T-helper 1 cell treated with Interleukin-12 subunit alpha and Interleukin-12 subunit beta and Interleukin-4 antibody, amounts not matched to agents 30 ng/mL and 1 ng/mL, for 36 hours (primary cell): ENCODE results near the gene CD8A. TPM values are rescaled to one million over a fixed set of nuclear protein-coding genes. Genes with fewer than 3 reads are reported as not detected.
"Not testable (repeated sequence)": the region's sequence is repeated elsewhere in the genome, so short reads cannot be mapped to it uniquely, and the experiment has no call there.

Experiments used
- intact Hi-C: fragments of 100-400 bp; cut with micrococcal nuclease; formaldehyde crosslinking; loops from one replicate; pipeline ENCODE4 v1.15.1; 2024
- total RNA-seq: library from RNA; stranded (reverse); gene quantifications from 2 replicates; pipeline ENCODE4 v1.2.3, GENCODE V29; 2022

CD8A gene
- total RNA-seq, 1 donor from 2014 or later = 2.4 TPM

GRCh38 chr2:86741889-86742498, 48.7 kb downstream of the CD8A start:
- intact Hi-C loops = not testable (repeated sequence)

DNA sequence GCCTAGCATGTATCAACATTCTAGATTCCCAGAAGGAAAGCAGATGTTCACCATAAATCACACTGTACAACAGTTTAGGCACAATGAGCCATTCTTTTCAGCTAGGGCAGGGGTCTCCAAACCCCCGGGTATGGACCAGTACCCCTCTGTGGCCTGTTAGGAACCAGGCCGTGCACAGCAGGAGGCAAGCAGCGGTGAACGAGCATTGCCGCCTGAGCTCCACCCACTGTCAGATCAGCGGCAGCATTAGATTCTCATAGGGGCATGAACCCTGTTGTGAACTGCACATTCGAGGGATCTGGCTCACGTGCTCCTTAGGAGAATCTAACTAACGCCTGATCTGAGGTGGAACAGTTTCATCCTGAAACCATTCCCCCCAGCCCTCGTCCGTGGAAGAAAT, 50.8 kb downstream of the CD8A start:
- intact Hi-C loops = not testable (repeated sequence)

- intact Hi-C loops = not testable (repeated sequence)
Observed at GRCh38 chr2:86739485-86739884, 51.2 kb downstream of the CD8A start.

DNA sequence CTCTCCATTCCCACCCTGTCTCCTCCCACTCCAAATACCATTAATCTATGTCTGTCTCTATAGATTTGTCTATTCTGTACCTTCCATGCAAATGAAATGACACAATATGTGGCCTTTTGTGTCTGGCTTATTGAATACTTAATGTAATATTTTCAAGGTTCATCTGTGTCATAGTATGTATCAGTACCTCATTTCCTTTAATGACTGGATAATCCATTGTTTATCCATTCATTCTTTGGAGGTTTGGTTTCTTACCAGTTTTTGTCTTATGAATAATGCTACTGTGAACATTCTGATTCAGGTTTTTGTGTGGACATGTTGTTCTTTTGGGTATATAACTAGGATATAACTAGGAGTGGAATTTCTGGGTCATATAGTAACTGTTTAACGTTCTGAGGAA, 55.8 kb downstream of the CD8A start:
- intact Hi-C loops = not testable (repeated sequence)

Other genes with a start within 250 kb of the CD8A start
- gene CHMP3, start 227.5 kb downstream of the CD8A start, total RNA-seq = 38.0 and 40.8 TPM in 2 replicates
- 16.2 and 16.4 TPM in 2 replicates for gene RNF103, start 167.0 kb downstream of the CD8A start, total RNA-seq
- 24.5 and 25.6 TPM in 2 replicates for gene RMND5A, start 70.6 kb downstream of the CD8A start, total RNA-seq
- 1.0 and 2.8 TPM in 2 replicates for gene CD8B, start 71.0 kb upstream of the CD8A start, total RNA-seq
- gene RGPD1, start 151.2 kb upstream of the CD8A start, total RNA-seq = 0.90 and 1.0 TPM in 2 replicates
- 1.8 and 4.0 TPM in 2 replicates for gene PLGLB1, start 230.9 kb upstream of the CD8A start, total RNA-seq